Caki2 (cell line): ENCODE data around the gene HSPBP1. TPM values are rescaled to one million over a fixed set of nuclear protein-coding genes. Genes with fewer than 3 reads are reported as not detected.

Experiments
- DNase-seq: peaks from one replicate; pipeline ENCODE4 v3.0.0-alpha.2; 2015; ENCODE audit warnings: low read depth
- in situ Hi-C: cut with HindIII; loops from 2 replicates; pipeline ENCODE4 v1.10.0; 2016; ENCODE audit warnings: low sequenced_read_pairs, low pct_unique_long_range_greater_than_20kb, mixed read lengths
- total RNA-seq: library from RNA; depleted of rRNA; stranded (reverse); fragments of >200 nt; shearing (Covaris generic); gene quantifications from 2 replicates; pipeline ENCODE4 v1.2.3, GENCODE V29; 2014; ENCODE audit warnings: low replicate concordance

The HSPBP1 gene
- total RNA-seq, 1 experiment from 2014 or later = 145 TPM

DNA sequence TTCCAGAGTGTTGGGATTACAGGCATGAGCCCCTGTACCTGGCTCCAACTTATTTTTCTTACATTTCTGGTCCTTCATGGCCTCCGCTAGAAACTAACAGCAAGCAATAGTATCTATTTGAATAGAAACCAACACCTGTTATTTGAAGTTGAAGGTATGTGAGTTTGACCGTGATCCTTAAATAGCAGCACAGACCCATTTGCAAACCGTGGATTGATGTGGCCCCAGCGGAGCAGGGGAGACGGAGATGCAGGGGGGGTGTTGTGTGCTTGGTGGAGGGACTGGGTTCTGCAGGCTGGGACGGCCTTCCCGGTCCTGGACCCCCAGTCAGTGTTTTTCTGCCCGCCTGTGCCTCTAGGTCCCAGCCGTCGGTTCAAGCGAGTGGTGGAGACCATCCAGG lies 28.4 kb upstream of the HSPBP1 start:
- DNase-seq = no peak
- in situ Hi-C loops = no loop called here

DNA sequence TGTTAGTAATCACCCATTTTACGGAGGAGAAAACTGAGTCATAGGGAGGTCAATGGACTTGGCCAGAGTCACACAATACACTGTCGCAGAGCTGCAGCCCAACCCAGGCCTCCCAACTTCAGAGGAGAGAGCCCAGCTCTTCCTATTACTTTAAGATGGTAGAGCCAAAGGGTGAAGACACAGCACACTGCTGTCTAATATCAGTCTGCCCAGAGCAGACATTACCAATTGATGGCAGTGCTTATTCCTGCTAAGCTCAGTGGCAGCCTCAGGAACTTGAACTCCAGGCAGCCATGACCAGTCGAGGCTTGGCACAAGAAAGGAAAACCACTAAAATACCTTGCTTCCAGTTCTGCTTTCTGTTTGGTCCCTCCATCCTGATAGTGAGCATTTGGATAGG lies 26.8 kb upstream of the HSPBP1 start:
- DNase-seq = no peak
- in situ Hi-C loops = no loop called here

DNA sequence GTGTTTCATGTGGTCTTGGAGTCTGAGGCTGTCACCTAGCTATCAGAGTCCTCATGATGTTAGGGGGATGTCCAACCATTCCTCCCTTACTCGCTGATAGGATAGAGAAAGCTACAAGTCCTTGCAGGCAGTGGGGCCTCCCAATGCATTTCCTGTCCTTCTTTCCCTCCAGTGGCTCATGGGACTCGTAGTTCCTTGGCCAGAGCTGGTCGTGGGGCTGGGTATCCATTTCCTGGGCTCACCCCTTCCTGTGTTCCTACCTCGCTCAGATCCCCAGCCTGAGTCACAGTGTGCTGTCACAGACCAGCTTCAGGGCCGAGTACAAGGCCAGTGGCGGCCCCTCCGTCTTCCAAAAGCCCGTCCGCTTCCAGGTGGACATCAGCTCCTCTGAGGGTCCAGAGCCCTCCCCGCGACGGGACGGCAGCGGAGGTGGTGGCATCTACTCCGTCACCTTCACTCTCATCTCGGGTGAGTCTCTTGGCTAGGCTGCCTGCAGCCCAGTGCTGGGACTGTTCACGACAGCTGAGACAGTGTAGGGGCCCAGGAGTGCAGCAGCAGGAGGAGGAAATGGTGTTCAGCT lies 26.2 kb upstream of the HSPBP1 start:
- in situ Hi-C loops = no loop called here

DNA sequence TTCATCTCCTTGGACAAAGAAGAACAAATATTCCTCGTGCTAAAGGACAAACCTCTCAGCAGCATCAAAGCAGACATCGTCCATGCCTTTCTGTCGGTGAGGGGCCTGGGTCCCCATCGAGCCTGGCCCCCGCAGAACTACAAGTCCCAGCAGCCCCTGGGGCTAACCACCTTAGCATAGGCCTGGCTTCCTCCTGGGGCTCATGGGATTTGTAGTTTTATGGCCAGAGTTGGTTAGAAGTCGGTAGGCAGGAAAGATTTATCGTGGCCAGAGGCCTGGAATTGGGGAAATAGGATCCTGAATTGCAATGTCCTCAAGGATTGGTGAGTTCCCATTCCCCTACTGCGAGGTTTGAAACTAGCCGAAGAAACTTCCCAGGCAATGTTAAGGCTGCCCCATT lies 25.6 kb upstream of the HSPBP1 start:
- peak; percentile 19 for DNase-seq
- in situ Hi-C loops = no loop called here

More for the DNA sequence above, 26.2 kb upstream of the HSPBP1 start:
- no peak for DNase-seq

DNA sequence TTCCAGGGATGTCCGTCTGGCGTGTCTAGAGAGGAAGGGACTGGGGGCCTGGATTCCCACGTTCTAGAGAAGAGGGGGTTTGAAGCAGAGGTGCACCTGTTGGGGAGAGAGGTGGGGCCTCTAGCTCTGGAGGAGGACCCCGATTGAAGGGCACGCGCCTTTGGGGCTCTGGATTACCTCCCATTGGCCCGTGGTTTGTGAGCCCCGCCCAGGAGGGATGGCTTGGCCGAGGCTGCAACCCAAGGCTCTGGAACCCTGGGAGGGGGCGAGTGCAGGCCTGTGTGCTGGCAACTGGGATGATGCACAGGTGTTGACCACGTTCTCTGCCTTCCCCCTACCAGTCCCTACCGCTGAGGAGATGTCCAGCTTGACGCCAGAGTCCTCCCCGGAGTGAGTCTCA lies 25.1 kb upstream of the HSPBP1 start:
- in situ Hi-C loops = no loop called here
- no peak for DNase-seq

DNA sequence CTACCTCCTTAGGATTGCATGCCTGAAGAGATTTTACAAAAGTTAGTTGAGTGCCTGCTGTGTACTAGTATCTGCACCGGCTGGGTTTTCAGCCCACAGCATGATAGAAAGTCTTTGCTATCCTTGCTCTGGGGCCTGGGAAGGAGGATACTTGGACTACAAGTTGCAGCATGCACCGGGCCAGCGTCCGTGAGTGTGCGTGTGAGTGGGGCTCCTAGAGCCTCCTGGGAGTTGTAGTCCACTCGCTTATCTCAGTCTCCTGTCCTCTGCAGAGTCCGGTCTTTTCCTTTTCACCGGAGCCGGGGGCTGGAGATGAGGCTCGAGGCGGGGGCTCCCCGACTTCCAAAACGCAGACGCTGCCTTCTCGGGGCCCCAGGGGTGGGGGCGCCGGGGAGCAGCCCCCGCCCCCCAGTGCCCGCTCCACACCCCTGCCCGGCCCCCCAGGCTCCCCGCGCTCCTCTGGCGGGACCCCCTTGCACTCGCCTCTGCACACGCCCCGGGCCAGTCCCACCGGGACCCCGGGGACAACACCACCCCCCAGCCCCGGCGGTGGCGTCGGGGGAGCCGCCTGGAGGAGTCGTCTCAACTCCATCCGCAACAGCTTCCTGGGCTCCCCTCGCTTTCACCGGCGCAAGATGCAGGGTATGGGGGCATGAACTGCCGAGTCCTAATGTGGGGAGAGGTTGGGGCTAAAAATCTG lies 24.5 kb upstream of the HSPBP1 start:
- DNase-seq = no peak
- in situ Hi-C loops = no loop called here

DNA sequence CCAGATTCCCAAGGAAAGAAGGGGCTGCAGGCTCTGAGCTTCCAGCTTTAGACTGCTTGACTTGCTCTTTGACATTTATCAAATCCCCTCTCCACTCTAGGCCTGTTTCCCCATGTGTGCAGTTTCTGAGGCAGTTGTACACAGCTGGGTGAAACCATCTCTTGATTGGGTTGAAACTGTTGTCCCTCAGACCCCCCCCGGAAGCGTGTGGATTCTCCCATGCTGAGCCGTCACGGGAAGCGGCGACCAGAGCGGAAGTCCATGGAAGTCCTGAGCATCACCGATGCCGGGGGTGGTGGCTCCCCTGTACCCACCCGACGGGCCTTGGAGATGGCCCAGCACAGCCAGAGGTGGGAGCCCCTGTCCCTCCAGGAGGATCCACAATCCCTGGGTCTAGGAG lies 23.6 kb upstream of the HSPBP1 start:
- DNase-seq = no peak
- in situ Hi-C loops = no loop called here

DNA sequence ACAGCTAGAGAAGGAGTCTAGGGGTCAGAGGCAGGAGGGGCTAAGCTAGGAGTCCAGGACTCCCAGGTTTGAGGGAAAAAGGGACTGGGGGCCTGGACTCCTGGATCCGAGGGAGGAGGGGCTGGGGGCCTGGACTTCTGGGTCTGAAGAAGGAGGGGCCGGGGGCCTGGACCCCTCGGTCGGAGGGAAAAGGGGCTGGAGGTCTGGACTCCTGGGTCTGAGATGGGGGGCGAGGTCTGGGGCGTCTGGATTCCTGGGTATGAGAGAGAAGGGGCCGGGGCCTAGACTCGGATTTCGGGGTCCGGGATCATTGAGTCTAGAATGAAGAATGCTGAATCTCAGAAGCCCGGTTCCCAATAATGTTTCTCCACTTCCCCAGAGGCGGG lies 22.4 kb upstream of the HSPBP1 start:
- in situ Hi-C loops = no loop called here
- DNase-seq = no peak

DNA sequence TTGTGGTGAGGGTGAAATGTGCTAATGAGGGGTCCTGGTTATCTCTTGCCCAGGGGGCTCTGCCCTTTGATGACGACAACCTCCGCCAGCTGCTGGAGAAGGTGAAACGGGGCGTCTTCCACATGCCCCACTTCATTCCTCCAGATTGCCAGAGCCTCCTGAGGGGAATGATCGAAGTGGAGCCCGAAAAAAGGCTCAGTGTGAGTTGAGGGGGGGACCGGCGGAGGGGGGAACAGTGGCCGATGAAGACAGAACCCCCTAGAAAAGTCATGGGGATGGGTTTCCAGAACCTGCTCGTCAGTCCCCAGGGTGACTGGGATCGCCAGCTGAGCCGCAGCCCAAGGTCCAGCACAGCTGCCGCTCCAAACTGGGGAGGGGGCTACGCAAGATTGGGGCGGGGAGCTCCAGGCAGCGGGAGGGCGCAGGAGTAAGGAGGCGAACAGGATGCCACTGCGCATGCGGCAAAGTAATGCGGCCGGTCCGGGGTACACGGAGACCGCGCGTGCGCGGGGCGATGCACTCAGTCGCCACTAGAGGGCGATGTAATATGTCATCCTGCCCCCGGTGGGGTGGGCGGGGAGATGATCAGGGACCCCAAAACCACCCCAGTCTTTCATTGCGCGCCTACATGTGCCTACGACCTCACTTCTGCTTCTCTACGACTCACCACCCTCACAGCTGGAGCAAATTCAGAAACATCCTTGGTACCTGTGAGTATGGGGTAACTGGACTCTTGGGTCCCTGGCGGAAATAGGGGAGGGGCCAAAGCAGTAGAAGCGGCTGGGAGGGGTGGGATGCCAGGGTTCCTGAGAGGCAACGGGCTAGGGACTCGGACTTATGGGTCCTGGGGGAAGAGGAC lies 21.8 kb upstream of the HSPBP1 start:
- peak; percentile 74 for DNase-seq
- in situ Hi-C loops = no loop called here

DNA sequence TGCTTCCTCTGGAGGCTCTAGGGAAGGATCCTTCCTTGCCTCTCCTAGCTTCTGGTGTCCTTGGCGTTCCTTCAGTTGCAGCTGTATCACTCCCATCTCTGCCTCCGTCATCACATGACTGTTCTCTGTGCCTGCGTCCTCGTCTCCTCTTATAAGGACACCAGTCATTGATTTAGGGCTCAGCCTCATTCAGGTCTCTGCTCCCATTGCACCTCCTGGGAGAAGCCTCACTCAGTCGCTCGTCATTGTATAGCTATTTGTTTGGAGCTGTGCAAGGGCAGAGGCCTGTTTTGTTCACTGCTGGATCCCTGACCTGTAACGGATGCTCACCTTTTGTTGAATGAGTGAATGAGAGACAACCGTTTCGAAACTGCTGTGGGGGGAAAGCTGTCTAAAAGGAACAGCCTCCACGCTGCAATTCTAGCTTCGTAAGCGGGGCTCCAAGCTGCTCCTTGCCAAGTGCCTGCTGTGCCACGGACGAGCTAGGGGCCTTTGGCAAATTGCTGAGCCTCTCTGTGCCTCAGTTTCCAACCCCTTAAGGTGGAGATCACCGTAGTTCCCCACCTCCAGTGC lies 21.1 kb upstream of the HSPBP1 start:
- in situ Hi-C loops = no loop called here

DNA sequence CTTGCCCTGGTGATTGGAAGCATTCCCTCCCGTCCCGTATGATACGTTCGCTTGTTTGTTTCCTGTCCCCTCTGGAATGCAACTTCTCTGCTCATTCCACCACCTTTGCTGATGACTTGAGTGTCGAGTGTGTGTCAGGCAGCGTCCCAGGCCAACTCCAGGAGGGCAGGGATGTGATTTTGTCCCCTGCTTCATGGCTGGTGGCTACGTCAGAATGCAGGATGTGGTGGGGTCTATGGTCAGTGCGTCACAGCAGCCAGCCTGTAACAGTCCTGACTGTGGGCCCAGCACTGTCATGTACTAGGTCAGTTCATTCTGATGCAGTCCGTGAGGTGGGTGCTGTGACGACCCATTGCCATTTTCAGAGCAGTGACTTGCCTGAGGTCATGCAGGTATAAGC lies 20.1 kb upstream of the HSPBP1 start:
- no peak for DNase-seq
- in situ Hi-C loops = loop anchor here (10.0 kb wide), 1 partner anchor 45 kb away; no protein-coding TSS in a partner anchor

More for the DNA sequence above, 21.1 kb upstream of the HSPBP1 start:
- no peak for DNase-seq

DNA sequence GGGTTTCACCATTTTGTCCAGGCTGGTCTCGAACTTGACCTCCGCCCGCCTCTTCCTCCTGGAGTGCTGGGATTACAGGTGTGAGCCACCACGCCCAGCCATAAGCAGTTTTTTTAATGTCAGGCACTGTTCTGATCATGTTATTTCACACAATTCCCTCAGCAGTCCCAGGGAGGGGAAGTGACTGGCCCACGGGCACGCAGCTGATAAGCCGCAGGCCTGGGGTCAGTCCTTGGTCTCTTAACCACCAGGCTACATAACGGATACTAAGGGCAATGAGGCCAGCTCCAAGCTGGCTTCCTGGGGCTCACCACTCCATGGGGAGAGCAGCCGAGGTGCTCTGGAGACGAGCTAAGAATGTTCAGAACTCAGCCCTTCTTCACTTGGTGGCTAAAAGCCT lies 17.4 kb upstream of the HSPBP1 start:
- DNase-seq = no peak
- in situ Hi-C loops = loop anchor here (10.0 kb wide), 1 partner anchor 48 kb away; no protein-coding TSS in a partner anchor

DNA sequence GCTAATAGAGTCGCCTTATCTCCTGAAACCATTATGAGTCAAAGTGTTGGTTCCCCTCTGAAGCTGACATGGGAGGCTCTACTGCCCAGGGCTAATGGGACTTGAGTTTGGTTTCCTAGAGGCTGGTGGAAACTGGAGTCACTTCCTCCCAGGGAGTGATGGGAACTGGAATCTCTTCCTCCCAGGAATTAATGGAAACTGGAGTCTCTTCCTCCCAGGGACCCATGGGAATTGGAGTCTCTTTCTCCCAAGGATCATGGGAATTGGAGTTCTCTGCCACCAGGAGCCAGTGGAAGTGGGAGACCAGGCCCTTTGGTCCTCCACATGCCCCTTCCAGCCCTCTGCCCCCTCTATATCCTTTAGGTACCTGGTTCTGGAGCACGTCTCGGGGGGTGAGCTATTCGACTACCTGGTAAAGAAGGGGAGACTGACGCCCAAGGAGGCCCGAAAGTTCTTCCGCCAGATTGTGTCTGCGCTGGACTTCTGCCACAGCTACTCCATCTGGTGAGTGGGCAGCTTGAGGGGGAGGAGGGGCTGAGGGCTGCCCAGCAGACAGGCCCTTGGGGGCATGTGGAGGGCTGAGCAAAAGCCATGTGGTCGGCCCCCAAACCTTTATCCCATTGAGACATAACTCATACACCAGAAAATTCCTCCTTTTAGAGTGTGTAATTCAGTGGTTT lies 9.3 kb upstream of the HSPBP1 start:
- no peak for DNase-seq
- in situ Hi-C loops = no loop called here

DNA sequence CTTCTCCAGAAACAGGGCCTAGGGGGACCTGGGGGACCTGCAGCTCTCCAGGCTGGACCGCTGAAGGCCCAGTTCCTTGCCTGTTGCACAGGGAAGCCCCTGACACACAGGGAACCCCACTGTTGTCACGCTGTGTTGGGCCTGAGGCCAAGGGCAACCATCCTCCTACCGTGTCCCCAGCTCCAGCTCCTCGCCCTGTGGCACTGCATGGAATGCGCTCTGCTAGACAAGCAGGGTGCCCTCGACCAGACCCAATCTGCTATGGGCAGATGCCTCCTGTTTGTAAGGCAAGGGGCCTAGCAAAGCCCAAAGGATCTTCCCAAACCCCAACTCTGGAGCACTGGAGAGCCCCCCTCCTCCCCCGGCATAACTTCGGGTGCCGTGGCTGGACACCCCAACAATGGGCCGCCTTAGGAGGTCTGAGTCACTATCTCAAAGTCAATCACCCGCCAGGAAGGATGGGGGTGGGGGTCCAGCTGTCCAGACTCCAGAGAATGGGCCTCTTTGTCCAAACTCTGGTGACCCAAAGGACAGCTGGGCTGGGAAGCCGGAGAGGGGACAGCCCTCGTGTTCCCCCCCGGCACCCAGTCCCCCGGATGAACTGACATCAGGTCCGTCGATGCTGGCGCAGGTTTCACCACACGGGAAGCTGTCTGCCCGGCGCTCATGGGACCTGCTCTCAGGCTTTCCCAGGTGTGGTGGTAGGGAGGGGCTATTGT lies 7.6 kb upstream of the HSPBP1 start:
- no peak for DNase-seq
- in situ Hi-C loops = no loop called here

DNA sequence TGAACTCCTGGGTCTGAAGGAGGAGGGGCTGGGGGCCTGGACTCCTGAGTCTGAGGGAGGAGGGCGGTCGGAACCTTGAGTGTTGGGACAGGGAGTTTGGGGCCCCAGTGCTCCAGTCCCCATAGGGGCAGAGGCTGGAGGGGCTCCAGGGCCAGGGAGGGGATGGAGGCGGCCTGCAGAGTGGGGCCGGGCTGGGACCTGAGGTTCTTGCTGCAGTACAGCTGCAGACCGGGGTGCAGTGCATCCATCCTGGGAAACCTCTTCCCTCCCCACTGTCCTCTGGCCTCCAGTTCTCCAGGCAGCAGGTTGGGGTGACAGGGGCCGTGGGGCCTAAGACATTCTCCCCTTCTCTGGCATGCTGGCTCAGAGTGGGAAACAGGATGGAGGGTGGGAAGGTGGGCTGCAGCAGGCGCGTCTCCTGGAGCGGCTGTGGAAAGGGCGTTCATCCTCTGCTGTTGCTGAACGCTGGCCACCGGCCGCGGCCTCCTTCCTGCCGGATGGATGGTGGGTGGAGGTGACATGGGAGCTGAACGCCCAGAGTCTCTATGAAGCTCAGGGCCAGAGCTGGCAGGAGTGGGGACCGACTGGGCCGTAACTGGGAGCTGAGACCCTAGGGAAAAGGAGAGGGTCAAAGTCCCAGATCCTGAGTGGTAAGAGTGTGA lies 5.5 kb upstream of the HSPBP1 start:
- DNase-seq = no peak
- in situ Hi-C loops = no loop called here

DNA sequence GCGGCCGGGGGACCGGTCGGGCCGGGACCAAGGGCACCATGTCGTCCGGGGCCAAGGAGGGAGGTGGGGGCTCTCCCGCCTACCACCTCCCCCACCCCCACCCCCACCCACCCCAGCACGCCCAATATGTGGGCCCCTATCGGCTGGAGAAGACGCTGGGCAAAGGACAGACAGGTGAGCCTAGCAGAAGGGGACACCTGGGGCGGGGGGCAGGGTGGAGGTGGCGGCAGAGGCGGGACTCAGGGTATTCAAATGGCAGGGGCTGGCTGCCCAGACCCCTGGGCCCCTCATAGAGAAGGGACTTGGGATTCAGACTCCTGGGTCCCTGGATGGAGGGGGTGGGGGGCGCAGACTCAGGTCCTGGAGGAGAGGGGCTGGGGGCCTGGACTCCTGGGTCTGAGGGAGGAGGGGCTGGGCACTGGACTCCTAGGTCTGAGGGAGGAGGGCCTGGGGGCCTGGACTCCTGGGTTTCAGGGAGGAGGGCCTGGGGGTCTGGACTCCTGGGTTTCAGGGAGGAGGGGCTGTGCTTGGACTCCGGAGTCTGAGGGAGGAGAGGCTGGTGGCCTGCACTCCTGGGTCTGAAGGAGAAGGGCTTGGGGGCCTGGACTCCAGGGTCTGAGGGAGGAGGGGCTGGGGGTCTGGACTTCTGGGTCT lies 4.6 kb upstream of the HSPBP1 start:
- no peak for DNase-seq
- in situ Hi-C loops = no loop called here
